Measurements from ENCODE around the gene PGBD5. TPM values are rescaled to one million over a fixed set of nuclear protein-coding genes. Genes with fewer than 3 reads are reported as not detected.

Gene PGBD5
- polyA plus RNA-seq, 1 of the 3 experiments (the other 2 are of a cell fraction) = 0.15 TPM

DNA sequence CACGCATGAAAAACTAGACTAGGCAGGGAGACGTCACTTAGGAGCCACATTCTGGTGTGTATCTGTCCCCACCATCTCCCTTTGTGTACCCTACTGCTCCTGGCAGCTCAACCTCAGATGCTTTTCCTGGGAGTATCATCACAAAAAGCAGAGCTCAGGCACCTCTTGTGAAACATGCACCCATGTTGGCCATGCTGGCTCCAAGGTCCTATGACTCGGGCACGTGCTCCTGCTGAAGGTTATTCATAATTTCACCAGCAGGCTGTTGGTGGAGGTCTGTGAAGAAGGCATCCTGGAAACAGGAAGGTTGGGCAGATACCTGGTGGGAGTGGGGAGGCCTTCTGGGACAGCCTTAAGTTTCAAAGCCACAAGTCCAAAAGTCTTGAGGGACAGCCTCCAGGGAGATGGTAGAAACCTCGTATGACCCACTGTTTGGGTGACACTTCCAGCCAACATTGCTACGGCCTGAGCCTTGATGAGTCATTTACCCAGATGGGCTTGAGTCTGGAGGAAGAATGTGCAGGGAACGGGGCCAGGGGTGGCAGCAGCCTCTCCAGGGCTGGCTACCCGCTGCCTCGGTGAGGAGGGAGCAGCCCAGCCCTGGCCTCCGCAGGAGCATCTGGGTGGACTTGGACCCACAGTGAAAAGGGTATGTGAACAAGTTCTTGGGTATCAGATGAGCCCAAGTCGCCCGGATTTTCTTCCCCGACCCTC is 75.8 kb downstream of the PGBD5 start:
- no peaks in the 10 kb centered on the region for H4K20me1 ChIP-seq (ENCODE audit: insufficient read depth)
- H3F3A ChIP-seq (replicated peaks; ENCODE audit: insufficient read depth) = no peaks in the 10 kb centered on the region
- no peaks in the 10 kb centered on the region for H3K9me3 ChIP-seq
- no peak for DNase-seq
- CTCF ChIA-PET = no interaction called here
- H3K4me1 ChIP-seq (ENCODE audit: control insufficient read depth in 1 of 2, insufficient read depth in 2 of 2, low read depth in 1 of 2, low read length in 1 of 2) = no peaks in the 10 kb centered on the region
- no peak overlapping the region for H3K27ac ChIP-seq (ENCODE audit: low read depth in 2 of 2, low read length in 1 of 2)
- no peaks in the 10 kb centered on the region for H3K27me3 ChIP-seq (ENCODE audit: insufficient read depth)
- no peak overlapping the region for H3K9ac ChIP-seq
- H3K36me3 ChIP-seq (replicated peaks in 1 of 2; ENCODE audit: control insufficient read depth in 1 of 2, insufficient read depth in 2 of 2, low read length in 1 of 2) = no peaks in the 10 kb centered on the region
- no peak overlapping the region for H3K4me2 ChIP-seq
- POLR2A ChIA-PET = no interaction called here
- 64% methylated on average over 9 of the region's 13 CpGs for WGBS (ENCODE audit: low lambda C conversion rate)
- H3K79me2 ChIP-seq (ENCODE audit: insufficient read depth) = no peaks in the 10 kb centered on the region
- TF ChIP-seq MEF2A (IDR thresholded peaks at IDR 0.05; ENCODE audit: borderline replicate concordance, low read depth) = no peak
- TF ChIP-seq GABPA (IDR thresholded peaks at IDR 0.05; ENCODE audit: low read depth) = no peak
- TF ChIP-seq, protein P1, sequence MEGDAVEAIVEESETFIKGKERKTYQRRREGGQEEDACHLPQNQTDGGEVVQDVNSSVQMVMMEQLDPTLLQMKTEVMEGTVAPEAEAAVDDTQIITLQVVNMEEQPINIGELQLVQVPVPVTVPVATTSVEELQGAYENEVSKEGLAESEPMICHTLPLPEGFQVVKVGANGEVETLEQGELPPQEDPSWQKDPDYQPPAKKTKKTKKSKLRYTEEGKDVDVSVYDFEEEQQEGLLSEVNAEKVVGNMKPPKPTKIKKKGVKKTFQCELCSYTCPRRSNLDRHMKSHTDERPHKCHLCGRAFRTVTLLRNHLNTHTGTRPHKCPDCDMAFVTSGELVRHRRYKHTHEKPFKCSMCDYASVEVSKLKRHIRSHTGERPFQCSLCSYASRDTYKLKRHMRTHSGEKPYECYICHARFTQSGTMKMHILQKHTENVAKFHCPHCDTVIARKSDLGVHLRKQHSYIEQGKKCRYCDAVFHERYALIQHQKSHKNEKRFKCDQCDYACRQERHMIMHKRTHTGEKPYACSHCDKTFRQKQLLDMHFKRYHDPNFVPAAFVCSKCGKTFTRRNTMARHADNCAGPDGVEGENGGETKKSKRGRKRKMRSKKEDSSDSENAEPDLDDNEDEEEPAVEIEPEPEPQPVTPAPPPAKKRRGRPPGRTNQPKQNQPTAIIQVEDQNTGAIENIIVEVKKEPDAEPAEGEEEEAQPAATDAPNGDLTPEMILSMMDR (IDR thresholded peaks at IDR 0.05) = no peak
- TF ChIP-seq FOSL2 (IDR thresholded peaks at IDR 0.05; ENCODE audit: borderline replicate concordance, low read depth) = no peak
- TF ChIP-seq, protein P2, sequence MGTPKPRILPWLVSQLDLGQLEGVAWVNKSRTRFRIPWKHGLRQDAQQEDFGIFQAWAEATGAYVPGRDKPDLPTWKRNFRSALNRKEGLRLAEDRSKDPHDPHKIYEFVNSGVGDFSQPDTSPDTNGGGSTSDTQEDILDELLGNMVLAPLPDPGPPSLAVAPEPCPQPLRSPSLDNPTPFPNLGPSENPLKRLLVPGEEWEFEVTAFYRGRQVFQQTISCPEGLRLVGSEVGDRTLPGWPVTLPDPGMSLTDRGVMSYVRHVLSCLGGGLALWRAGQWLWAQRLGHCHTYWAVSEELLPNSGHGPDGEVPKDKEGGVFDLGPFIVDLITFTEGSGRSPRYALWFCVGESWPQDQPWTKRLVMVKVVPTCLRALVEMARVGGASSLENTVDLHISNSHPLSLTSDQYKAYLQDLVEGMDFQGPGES (IDR thresholded peaks at IDR 0.05; ENCODE audit: low read depth, low read length) = no peak
- TF ChIP-seq TCF12 (IDR thresholded peaks at IDR 0.05) = no peak
- TF ChIP-seq ELF1 (IDR thresholded peaks at IDR 0.05) = no peak
- TF ChIP-seq FOXJ3 (CRISPR knock-in tag; IDR thresholded peaks at IDR 0.05) = no peak
- no peak overlapping the region for H2AFZ ChIP-seq (ENCODE audit: low read depth)
- no peaks in the 10 kb centered on the region for H3K9me2 ChIP-seq
- H3K4me3 ChIP-seq (ENCODE audit: low read depth in 2 of 2, low read length in 1 of 2) = no peak overlapping the region

DNA sequence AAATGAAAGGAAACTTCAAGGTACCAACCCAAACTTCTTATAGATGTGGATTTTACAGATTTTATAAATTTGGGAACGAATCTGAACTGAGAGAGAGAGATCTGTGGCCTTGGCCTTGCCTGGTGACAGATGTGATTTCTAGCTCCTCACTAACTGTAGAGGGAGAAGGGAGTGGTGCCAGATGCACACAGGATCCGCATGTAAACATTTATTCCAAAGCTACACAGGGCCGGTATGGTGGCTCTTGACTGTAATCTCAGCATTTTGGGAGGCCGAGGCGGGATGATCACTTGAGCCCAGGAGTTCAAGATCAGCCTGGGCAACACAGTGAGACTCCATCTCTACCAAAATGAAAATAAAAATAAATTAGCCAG is 77.1 kb downstream of the PGBD5 start:
- ChIA-PET POLR2A (no interaction called here), CTCF (interaction anchor here (0.6 kb wide), 1 partner anchor 791 kb away, joined by 3 read pairs; no protein-coding TSS in a partner anchor)
- no peaks in the 10 kb centered on the region for H3K27me3 ChIP-seq (ENCODE audit: insufficient read depth)
- TF ChIP-seq MEF2A (IDR thresholded peaks at IDR 0.05; ENCODE audit: borderline replicate concordance, low read depth) (no peak), GATA2 (CRISPR knock-in tag; IDR thresholded peaks at IDR 0.05) (no peak), CHD2 (IDR thresholded peaks at IDR 0.05; ENCODE audit: low read length, partially characterized antibody) (no peak), EZH2phosphoT487 (IDR thresholded peaks at IDR 0.05; ENCODE audit: borderline replicate concordance, low read depth) (no peak)
- no peaks in the 10 kb centered on the region for H3K9me3 ChIP-seq
- H3K4me1 ChIP-seq (ENCODE audit: control insufficient read depth in 1 of 2, insufficient read depth in 2 of 2, low read depth in 1 of 2, low read length in 1 of 2) = no peaks in the 10 kb centered on the region
- no peaks in the 10 kb centered on the region for H3F3A ChIP-seq (replicated peaks; ENCODE audit: insufficient read depth)
- no peak overlapping the region for H3K27ac ChIP-seq (ENCODE audit: low read depth in 2 of 2, low read length in 1 of 2)
- WGBS (ENCODE audit: low lambda C conversion rate) = 53% methylated on average over 5 of the region's 5 CpGs
- no peaks in the 10 kb centered on the region for H3K9me2 ChIP-seq
- H2AFZ ChIP-seq (ENCODE audit: low read depth) = no peak overlapping the region
- H4K20me1 ChIP-seq (ENCODE audit: insufficient read depth) = no peaks in the 10 kb centered on the region
- H3K4me2 ChIP-seq = no peak overlapping the region
- no peak overlapping the region for H3K9ac ChIP-seq
- H3K4me3 ChIP-seq (ENCODE audit: low read depth in 2 of 2, low read length in 1 of 2) = no peak overlapping the region
- no peaks in the 10 kb centered on the region for H3K79me2 ChIP-seq (ENCODE audit: insufficient read depth)
- H3K36me3 ChIP-seq (replicated peaks in 1 of 2; ENCODE audit: control insufficient read depth in 1 of 2, insufficient read depth in 2 of 2, low read length in 1 of 2) = no peaks in the 10 kb centered on the region
- no peak for DNase-seq

Data from SK-N-SH (cell line).